ENCODE data around the gene MAGEB6B.
"Not testable (repeated sequence)": the region's sequence is repeated elsewhere in the genome, so short reads cannot be mapped to it uniquely, and the experiment has no call there.

Gene MAGEB6B, protein sequence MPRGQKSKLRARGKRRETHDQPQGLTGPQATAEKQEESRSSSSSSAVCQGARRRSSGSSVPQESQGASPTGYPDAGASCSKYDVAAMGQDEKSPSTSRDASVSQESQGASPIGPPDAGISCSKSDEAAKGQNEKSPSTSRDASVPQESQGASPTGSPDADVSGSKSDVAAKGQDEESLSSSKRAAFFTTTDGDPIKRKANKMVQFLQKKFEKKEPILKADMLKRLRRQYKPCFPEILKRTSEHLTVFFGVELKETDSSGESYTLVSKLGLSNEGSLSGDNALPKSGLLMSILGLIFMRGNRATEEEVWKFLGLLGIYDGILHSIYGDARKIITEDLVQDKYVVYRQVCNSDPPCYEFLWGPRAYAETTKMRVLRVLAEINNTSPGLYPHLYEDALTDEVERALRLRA

GRCh38 chrX:26160301-26160700 is at the start of gene MAGEB6B:
TSS of gene MAGEB6B (plus strand) at chrX:26160601. CDS start at chrX:26160601, 0 bp downstream.
- DNase-seq = no peak

GRCh38 chrX:26138274-26138673 is 22.1 kb upstream of the MAGEB6B start, which contains the start of gene MAGEB18:
TSS of gene MAGEB18 (plus strand) at chrX:26138343. CDS start at chrX:26138986, 643 bp downstream.
- no peak for DNase-seq

- no peak for DNase-seq
These were observed 14.4 kb upstream of the MAGEB6B start for GRCh38 chrX:26146024-26146423.

- DNase-seq = no peak
These were observed 31.8 kb downstream of the MAGEB6B start, which contains the start of gene MAGEB6 for GRCh38 chrX:26192204-26192603. TSS of gene MAGEB6 (plus strand) at chrX:26192440. CDS start at chrX:26193847, 1,407 bp downstream.

DNA sequence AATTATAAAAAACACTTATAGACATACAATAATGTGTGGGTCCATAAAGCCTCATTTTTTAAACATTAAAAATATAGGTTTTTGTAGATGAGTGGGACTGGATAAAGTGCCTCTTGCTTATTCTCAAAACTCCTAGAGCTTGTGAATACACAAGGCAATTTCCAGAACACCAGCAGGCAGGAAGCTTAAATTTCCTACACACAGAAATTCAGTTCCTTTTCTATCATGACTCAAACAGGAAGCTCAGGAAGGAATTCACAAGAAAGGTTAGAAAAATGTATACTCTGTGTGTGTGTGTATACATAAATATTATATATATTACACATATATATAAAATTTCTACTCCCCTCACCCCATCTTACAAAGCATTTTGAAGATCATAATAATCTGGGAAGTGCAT is 43.2 kb downstream of the MAGEB6B start:
- no peak for DNase-seq

DNA sequence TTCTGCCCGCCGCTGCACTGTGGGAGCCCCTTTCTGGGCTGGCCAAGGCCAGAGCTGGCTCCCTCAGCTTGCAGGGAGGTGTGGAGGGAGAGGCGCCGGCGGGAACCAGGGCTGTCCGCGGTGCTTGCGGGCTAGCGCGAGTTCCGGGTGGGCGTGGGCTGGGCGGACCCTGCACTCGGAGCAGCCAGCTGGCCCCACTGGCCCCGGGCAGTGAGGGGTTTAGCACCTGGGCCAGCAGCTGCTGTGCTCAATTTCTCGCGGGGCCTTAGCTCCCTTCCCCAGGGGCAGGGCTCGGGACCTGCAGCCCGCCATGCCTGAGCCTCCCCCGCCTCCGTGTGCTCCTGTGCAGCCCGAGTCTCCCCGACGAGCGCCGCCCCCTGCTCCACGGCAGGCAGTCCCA is 44.3 kb downstream of the MAGEB6B start:
- not testable (repeated sequence) for DNase-seq

DNA sequence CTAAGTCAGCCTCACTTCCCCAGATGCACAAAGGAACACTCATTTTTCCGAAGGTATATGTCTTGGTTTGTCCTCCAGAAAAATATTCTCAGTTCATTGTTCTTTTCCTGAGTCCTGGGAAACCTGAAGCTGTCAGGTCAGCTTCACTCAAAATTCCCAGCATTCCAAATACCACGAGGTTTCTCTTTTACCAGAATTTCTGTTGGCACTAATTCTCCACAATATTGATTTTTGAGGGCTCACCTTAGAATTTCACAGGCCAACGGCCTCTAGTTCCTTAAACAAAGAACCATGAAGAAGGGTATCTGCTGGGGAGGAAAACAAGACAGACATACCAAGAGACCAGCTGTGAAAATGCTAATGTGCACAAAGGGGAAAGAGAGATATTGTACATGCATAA is 47.6 kb downstream of the MAGEB6B start:
- DNase-seq = no peak

Measured in NCI-H2081 treated with DMSO at 0.1 percent for 48 hours (cell line).